Measurements from ENCODE around the gene GTF2E1. TPM values are rescaled to one million over a fixed set of nuclear protein-coding genes. Genes with fewer than 3 reads are reported as not detected.

Gene GTF2E1
- total and polyA plus RNA-seq, 2 donors (not counting 1 experiment from before 2014, with no cell fraction given) = 6.0 to 24.7 TPM

- H3K27ac Mint-ChIP-seq = no peak overlapping the region
- no peak for DNase-seq
- no peaks in the 10 kb centered on the region for H3K79me2 ChIP-seq (ENCODE audit: control insufficient read depth, insufficient read depth, low read length)
- H3K27me3 ChIP-seq (replicated peaks in 1 of 4; ENCODE audit: control extremely low read depth in 1 of 4, control insufficient read depth in 3 of 4, insufficient read depth in 4 of 4, low read length in 3 of 4) = no peaks in the 10 kb centered on the region
- no peaks in the 10 kb centered on the region for H4K20me1 ChIP-seq (ENCODE audit: control insufficient read depth, insufficient read depth, low read length, poor library complexity, severe bottlenecking)
- intact Hi-C loops (cut with micrococcal nuclease) = loop anchor here (10.0 kb wide), 1 partner anchor 546 kb away; no protein-coding TSS in a partner anchor
- H3K27ac ChIP-seq (ENCODE audit: low read length in 2 of 2) = no peak overlapping the region
- no peaks in the 10 kb centered on the region for H3K9me3 ChIP-seq (ENCODE audit: control extremely low read depth in 1 of 3, control insufficient read depth in 2 of 3, insufficient read depth in 1 of 3, low read length in 2 of 3)
- H3K27me3 Mint-ChIP-seq = no peaks in the 10 kb centered on the region
- H3K9ac ChIP-seq (ENCODE audit: low read length) = no peak overlapping the region
- CTCF ChIA-PET = no interaction called here
- peaks cover 8% of the 10 kb centered on the region for H3K4me1 Mint-ChIP-seq
- H3K36me3 ChIP-seq (replicated peaks in 1 of 2; ENCODE audit: control extremely low read depth in 1 of 2, control insufficient read depth in 1 of 2, extremely low read depth in 1 of 2, insufficient read depth in 2 of 2, low read length in 1 of 2) = no peaks in the 10 kb centered on the region
- TF ChIP-seq, protein P1, sequence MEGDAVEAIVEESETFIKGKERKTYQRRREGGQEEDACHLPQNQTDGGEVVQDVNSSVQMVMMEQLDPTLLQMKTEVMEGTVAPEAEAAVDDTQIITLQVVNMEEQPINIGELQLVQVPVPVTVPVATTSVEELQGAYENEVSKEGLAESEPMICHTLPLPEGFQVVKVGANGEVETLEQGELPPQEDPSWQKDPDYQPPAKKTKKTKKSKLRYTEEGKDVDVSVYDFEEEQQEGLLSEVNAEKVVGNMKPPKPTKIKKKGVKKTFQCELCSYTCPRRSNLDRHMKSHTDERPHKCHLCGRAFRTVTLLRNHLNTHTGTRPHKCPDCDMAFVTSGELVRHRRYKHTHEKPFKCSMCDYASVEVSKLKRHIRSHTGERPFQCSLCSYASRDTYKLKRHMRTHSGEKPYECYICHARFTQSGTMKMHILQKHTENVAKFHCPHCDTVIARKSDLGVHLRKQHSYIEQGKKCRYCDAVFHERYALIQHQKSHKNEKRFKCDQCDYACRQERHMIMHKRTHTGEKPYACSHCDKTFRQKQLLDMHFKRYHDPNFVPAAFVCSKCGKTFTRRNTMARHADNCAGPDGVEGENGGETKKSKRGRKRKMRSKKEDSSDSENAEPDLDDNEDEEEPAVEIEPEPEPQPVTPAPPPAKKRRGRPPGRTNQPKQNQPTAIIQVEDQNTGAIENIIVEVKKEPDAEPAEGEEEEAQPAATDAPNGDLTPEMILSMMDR (IDR thresholded peaks at IDR 0.05) = no peak
- TF ChIP-seq EZH2 (IDR thresholded peaks at IDR 0.05; ENCODE audit: borderline replicate concordance, insufficient read depth, low read depth, low read length, poor library complexity, severe bottlenecking) = no peak
- no CpG with 5 or more reads among the region's 1 CpG for WGBS (ENCODE audit: insufficient coverage)
- ATAC-seq (ENCODE audit: low read depth) = no peak
- POLR2A ChIA-PET = no interaction called here
- no peak overlapping the region for H3K4me3 ChIP-seq (ENCODE audit: control extremely low read depth in 1 of 5, extremely low read depth in 1 of 5, insufficient read depth in 1 of 5, low read depth in 2 of 5, low read length in 4 of 5)
- no peaks in the 10 kb centered on the region for H3K9me3 Mint-ChIP-seq (ENCODE audit: insufficient read depth)
- H3K4me2 ChIP-seq (replicated peaks; ENCODE audit: low read depth, low read length, poor library complexity, severe bottlenecking) = no peak overlapping the region
- H3K4me3 Mint-ChIP-seq = no peak overlapping the region
- H3K4me1 ChIP-seq (ENCODE audit: control insufficient read depth in 2 of 2, insufficient read depth in 2 of 2, low read length in 2 of 2) = no peaks in the 10 kb centered on the region
- no peak overlapping the region for H2AFZ ChIP-seq (ENCODE audit: insufficient read depth, low read depth, low read length, poor library complexity, severe bottlenecking)
These were observed 48.5 kb downstream of the GTF2E1 start for GRCh38 chr3:120791010-120791409.

DNA sequence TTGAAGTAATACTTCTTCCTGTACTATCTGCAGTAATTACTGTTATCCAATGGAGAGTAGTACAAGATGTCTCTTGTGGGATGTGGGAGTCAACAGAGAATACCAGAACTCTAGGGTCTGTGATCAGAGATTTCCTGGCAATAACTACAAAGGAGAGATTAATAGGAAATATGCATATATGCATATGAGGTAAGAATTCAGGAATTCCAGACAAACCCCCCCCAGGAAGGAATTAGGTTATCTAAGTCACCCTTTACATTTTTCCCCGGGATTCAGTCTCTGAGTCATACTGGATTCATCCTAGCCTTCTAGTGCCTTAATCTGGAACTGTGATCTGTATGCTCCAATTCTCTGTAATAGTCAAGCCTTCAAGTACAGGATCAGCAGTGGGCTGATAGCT is 49.4 kb downstream of the GTF2E1 start:
- H3K9ac ChIP-seq (ENCODE audit: low read length) = no peak overlapping the region
- ChIA-PET POLR2A (no interaction called here), CTCF (interaction anchor here (0.8 to 4.8 kb wide), 2 partner anchors 196 to 228 kb away, joined by 3 to 126 read pairs; partner anchors contain the start of gene NDUFB4)
- TF ChIP-seq, protein P1 (IDR thresholded peaks at IDR 0.05) = no peak
- TF ChIP-seq EZH2 (IDR thresholded peaks at IDR 0.05; ENCODE audit: borderline replicate concordance, insufficient read depth, low read depth, low read length, poor library complexity, severe bottlenecking) = no peak
- no peaks in the 10 kb centered on the region for H3K27me3 ChIP-seq (replicated peaks in 1 of 4; ENCODE audit: control extremely low read depth in 1 of 4, control insufficient read depth in 3 of 4, insufficient read depth in 4 of 4, low read length in 3 of 4)
- Mint-ChIP-seq H3K4me1 (no peaks in the 10 kb centered on the region), H3K9me3 (ENCODE audit: insufficient read depth) (no peaks in the 10 kb centered on the region), H3K4me3 (no peak overlapping the region), H3K27me3 (no peaks in the 10 kb centered on the region), H3K27ac (no peak overlapping the region)
- no peak for ATAC-seq (ENCODE audit: low read depth)
- no peaks in the 10 kb centered on the region for H4K20me1 ChIP-seq (ENCODE audit: control insufficient read depth, insufficient read depth, low read length, poor library complexity, severe bottlenecking)
- H3K27ac ChIP-seq (ENCODE audit: low read length in 2 of 2) = no peak overlapping the region
- no peaks in the 10 kb centered on the region for H3K79me2 ChIP-seq (ENCODE audit: control insufficient read depth, insufficient read depth, low read length)
- no peaks in the 10 kb centered on the region for H3K36me3 ChIP-seq (replicated peaks in 1 of 2; ENCODE audit: control extremely low read depth in 1 of 2, control insufficient read depth in 1 of 2, extremely low read depth in 1 of 2, insufficient read depth in 2 of 2, low read length in 1 of 2)
- no peak overlapping the region for H3K4me3 ChIP-seq (ENCODE audit: control extremely low read depth in 1 of 5, extremely low read depth in 1 of 5, insufficient read depth in 1 of 5, low read depth in 2 of 5, low read length in 4 of 5)
- H2AFZ ChIP-seq (ENCODE audit: insufficient read depth, low read depth, low read length, poor library complexity, severe bottlenecking) = no peak overlapping the region
- H3K9me3 ChIP-seq (ENCODE audit: control extremely low read depth in 1 of 3, control insufficient read depth in 2 of 3, insufficient read depth in 1 of 3, low read length in 2 of 3) = no peaks in the 10 kb centered on the region
- H3K4me2 ChIP-seq (replicated peaks; ENCODE audit: low read depth, low read length, poor library complexity, severe bottlenecking) = no peak overlapping the region
- no peak for DNase-seq
- H3K4me1 ChIP-seq (ENCODE audit: control insufficient read depth in 2 of 2, insufficient read depth in 2 of 2, low read length in 2 of 2) = no peaks in the 10 kb centered on the region
- WGBS (ENCODE audit: insufficient coverage) = no CpG with 5 or more reads among the region's 1 CpG
- intact Hi-C loops (cut with micrococcal nuclease) = loop anchor here (10.0 kb wide), 1 partner anchor 547 kb away; no protein-coding TSS in a partner anchor

All from B cell (primary cell).